NOMO-1 treated with dmso at 0.1 percent for 144 hours (cell line): ENCODE data around the gene HNRNPH3.

ENCODE experiments used
- DNase-seq: peaks from one replicate; lab custom pipeline; 2025; ENCODE audit not compliant: unreplicated experiment; lab: John Stamatoyannopoulos, UW

Gene HNRNPH3

DNA sequence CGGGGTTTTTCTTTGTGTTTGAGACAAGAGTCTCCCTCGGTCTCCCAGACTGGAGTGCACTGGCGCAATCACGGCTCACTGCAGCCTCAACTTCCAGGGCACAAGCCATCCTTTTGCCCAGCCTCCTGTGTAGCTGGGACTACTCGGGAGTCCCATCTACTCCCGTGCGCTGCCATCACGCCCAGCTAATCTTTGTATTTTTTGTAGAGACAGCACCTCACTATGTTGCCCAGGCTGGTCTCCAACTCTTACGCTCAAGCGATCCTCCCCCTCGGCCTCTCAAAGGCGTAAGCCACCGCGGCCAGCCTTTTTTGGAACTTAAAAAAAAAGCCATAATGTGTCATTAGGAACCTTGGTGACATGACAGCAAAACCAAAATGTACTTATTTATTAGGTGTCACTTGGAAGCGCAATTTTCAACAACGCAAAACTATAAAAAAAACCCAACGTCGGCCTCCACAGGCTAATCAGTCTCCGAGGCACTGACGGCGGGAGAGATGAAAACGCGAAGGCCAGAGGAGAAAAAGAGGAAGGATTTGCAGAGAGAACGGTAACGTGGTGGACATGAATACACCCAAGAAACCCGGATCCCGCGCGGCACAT lies 911 bp upstream of the HNRNPH3 start:
- peak; percentile 81 for DNase-seq

- peak; percentile 44 for DNase-seq
These were observed 594 bp downstream of the HNRNPH3 start, which contains the start of gene PBLD for GRCh38 chr10:68332259-68333057. Gene PBLD (minus strand): TSS chr10:68332928. CDS start chr10:68306844, 26,084 bp downstream.

GRCh38 chr10:68333058-68333395 lies 1.2 kb downstream of the HNRNPH3 start:
- DNase-seq = no peak

DNA sequence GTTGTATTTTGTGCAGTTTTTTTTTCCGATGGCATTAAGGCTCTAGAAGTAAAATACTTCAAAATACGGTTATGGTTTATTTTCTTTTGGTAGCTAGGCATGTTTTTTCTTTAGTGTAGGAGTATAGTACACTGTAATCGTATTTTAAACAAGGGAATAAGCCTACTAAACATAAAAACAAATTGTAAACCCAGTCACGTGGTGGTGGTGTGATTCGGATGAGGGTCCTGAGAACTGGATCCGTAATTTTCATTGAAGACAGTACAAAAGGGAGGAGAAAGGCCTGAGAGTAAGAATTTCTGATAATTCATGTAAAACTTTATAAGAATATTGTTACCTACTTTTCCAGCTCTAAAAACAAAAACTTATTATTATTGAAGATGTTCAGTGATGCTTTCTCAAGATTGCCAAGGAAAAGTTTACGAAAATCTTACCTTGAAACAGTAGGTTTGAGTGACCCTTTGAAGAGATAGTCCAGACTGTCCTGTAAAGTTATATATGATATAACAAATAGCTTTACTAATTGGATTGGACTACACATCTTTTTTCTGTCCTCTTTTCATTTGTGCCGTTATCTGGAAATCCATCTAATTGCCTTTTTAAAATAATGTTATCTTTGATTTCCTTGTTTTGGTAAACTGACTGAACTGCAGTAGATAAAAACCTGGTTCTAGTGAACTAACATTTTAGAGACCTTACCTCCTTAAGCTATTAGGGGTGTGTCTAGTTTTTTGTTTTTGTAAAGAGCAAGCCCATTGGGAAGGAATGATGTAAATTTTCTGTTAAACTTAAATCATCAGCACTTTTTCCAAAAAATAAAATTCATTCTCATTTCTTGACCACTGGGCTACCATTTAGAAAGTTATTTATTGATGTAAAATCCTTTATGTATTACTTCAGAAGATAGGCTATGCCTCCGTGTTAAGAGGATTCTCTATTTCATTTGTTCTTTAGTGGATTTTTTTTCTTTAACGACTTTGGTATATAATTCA lies 1.9 kb downstream of the HNRNPH3 start:
- no peak for DNase-seq

- no peak for DNase-seq
These were observed 3.0 kb downstream of the HNRNPH3 start for GRCh38 chr10:68334672-68335467.

- DNase-seq = no peak
These were observed 5.0 kb downstream of the HNRNPH3 start for GRCh38 chr10:68336754-68337351.

GRCh38 chr10:68340358-68341080 lies 8.7 kb downstream of the HNRNPH3 start:
- no peak for DNase-seq

DNA sequence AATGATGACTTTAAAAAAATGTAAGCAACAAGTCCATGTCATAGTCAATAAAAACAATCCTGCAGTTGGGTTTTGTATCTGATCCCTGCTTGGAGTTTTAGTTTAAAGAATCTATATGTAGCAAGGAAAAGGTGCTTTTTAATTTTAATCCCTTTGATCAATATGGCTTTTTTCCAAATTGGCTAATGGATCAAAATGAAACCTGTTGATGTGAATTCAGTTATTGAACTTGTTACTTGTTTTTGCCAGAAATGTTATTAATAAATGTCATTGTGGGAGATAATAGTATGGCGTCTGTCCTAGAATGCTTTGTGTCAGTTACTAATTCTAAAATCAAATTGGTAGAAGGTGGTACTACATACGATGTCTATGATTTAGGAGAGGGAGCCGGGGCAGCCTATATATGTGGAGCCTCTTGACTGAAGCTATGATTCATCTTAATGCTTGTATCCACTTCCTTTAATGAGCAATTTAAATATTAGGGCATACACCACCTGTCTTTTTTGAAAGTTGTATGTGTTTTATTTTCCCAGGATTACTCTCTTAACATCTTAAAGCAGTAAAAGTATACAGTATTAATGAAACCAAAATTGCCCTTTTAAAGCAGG lies 11.1 kb downstream of the HNRNPH3 start:
- no peak for DNase-seq

DNA sequence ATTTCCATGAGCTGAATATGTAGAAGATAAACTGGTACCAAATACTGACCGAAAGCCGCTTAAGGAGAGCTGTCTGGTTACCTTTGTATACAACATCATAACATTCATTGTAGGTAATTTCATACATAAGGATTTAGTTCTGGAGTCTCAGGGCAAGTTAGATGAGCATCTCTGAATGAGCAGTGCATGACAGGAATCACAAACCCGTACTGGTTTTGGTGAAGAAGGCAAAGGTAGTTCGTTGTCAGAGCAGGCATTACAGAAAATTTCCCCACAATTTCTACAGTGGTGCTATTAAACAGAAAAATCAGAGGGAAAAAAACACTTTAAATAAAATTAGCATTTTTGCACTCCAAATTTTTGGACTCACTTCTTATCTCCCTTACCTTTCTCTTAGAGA lies 13.8 kb downstream of the HNRNPH3 start:
- DNase-seq = no peak

DNA sequence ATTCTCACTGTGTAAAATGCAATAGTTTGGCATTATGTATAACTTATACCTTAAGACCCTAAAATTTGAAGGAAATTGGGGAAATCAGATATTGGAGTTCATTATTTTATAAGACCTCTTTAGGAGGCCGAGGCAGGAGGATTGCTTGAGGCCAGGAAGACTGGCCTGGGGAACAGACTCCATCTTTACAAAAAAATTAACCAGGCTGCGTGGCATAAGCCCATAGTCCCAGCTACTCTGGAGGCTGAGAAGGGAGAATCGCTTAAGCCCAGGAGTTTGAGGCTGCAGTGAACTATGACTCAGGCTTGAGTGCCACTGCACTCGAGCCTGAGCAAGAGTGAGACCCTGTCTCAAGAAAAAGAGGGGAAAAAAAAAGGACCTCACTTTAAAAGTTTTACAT lies 14.9 kb downstream of the HNRNPH3 start:
- no peak for DNase-seq

DNA sequence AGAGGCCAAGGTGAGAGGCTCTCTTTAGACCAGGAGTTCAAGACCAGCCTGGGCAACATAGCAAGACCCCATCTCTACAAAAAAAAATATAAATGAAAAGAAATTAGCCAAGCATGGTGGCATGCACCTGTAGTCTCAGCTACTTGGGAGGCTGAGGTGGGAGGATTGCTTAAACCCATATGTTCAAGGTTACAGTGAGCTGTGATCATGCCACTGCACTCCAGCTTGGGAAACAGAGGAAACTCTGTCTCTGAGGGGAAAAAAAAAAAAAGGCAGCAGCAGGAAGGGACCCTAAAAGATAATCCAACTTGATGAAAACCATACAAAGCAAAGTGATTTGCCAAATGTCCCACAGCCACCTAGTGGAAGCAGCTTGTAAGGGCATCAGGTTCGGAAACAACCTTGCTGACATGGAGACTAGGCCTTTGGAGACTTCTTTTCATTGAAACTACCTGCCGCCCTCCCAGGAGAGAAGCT lies 16.4 kb downstream of the HNRNPH3 start:
- DNase-seq = no peak

DNA sequence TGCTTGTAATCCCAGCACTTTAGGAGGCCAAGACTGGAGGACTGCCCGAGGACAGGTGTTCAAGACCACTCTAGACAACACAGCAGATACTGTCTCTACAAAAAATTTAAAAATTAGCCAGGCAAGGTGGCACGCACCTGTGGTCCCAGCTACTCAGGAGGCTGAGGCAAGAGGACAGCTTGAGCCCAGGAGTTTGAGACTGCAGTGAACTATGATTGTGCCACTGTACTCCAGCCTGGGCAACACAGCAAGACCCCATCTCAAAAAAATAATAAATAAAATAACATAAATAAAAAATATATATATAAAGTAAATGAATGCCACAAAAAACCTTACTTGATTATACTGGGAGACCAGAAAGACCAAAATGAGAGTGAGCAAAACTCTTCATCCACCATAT lies 21.7 kb downstream of the HNRNPH3 start:
- DNase-seq = no peak

GRCh38 chr10:68359189-68359588 lies 27.3 kb downstream of the HNRNPH3 start:
- no peak for DNase-seq

GRCh38 chr10:68362590-68362989 lies 30.7 kb downstream of the HNRNPH3 start:
- DNase-seq = no peak

DNA sequence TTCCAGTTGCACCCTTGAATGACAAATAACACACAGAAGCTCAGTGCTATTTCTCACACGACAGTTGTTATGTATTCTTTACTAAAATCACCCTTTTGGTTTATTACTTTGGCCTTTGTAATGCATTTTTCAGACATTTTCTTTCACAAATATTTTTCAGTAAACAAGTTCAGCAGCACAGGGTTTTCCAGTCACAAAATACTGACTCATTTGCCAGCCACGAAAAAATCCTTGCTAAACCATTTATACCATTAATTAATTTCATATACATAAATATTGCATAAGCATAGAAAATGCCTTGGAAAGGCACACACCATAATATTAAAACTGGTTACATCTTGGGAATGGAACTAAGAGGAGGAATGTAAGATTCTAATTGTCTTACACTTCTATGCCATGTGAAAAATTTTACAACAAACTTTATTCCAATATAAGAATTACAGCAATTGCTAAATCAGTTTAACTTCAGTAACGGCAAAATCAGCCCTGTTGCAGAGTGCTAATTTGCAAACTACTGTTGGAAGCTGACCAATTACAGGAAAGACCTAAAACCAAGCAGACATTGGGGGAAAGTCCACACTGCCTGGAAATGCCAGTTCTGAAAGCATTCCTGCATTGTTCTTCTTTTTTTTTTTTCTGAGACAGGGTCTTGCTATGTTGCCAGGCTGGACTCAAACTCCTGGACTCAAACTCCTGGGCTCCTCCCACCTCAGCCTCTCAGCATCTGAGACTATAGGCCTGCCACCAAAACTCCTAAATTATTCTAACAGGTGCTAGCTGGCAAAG lies 32.4 kb downstream of the HNRNPH3 start:
- no peak for DNase-seq

DNA sequence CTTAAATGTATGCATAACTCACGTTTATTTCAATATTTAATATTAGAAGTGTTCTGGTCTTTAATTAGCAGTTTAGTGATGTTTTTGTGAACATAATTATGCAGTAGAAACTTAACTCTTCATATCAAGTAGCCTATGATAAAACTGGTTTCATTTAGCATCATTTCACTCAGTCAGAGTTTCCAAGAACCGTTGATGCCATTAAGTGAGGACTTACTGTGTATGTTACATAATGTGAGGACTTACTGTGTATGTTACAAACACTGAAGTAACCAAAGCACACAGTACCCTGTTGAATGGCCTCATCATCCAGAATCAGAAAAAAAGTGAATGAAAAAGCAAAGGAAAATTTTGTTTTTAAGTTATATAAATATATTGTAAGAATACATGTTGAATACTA lies 33.7 kb downstream of the HNRNPH3 start:
- no peak for DNase-seq

DNA sequence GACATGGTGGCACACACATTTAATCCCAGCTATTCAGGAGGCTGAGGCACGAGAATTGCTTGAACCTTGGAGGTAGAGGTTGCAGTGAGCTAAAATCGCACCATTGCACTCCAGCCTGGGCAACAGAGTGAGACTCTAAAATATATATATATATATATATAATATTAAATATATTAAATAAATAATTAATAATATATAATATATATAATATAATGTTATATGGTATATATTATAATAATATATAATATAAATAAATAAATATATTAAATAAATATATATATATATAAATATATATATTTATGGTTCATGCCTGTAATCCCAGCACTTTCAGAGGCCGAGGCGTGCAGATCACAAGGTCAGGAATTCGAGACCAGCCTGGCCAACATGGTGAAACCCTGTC lies 34.7 kb downstream of the HNRNPH3 start:
- no peak for DNase-seq

DNA sequence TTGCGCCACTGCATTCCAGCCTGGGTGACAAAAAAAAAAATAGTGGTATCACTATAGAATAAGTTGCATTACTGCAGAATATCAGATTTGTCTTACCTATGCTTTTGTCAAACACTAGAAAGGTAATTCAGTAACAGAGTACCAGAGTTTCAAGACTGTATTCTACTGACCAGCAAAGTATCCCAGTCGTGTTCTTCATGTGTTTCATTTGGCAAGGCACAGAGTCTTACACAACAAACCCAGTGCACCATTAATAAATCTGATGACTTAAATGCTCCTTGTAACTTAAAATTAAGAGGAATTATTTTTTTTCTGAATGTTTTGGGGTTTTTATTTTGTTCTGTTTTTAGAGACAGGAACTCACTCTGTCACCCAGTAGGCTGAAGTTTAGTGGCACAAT lies 35.3 kb downstream of the HNRNPH3 start:
- DNase-seq = no peak
